ENCODE measurements around the gene ENTPD2. TPM values are rescaled to one million over a fixed set of nuclear protein-coding genes. Genes with fewer than 3 reads are reported as not detected.
A peak's percentile ranks its signal among the peaks of the same experiment; 100 is the strongest.

The ENTPD2 gene
- total RNA-seq, 1 experiment from 2014 or later = not detected

GRCh38 chr9:137054932-137055384 is 1.1 kb upstream of the ENTPD2 start:
- Histone ChIP-seq H3K9me3 (ENCODE audit: low read length) (no peaks in the 10 kb centered on the region), H2AFZ (ENCODE audit: low read length) (no peak overlapping the region), H3K79me2 (ENCODE audit: low read length) (no peaks in the 10 kb centered on the region), H4K20me1 (ENCODE audit: insufficient read depth, low read depth, low read length) (0 out of 2 replicates have a peak, but pooled peaks cover 3% of the 10 kb centered on the region), H3K36me3 (ENCODE audit: insufficient read depth, low read length) (no peaks in the 10 kb centered on the region), H3K4me1 (ENCODE audit: low read length) (no peaks in the 10 kb centered on the region), H3K9ac (ENCODE audit: low read length) (no peak overlapping the region), H3K9me2 (replicated peaks; ENCODE audit: insufficient read depth, low read length) (no peaks in the 10 kb centered on the region), H3K4me3 (ENCODE audit: low read length) (no peak overlapping the region), H3K27ac (ENCODE audit: low read length) (no peak overlapping the region), H3K4me2 (ENCODE audit: low read depth, low read length, poor library complexity, severe bottlenecking) (no peak overlapping the region), H3K27me3 (ENCODE audit: low read length) (no peaks in the 10 kb centered on the region)
- no peak for DNase-seq

- no peak overlapping the region for H3K27ac ChIP-seq (ENCODE audit: low read length)
- H4K20me1 ChIP-seq (ENCODE audit: insufficient read depth, low read depth, low read length) = 0 out of 2 replicates have a peak, but pooled peaks cover 3% of the 10 kb centered on the region
- DNase-seq = no peak
- no peaks in the 10 kb centered on the region for H3K9me2 ChIP-seq (replicated peaks; ENCODE audit: insufficient read depth, low read length)
- H3K79me2 ChIP-seq (ENCODE audit: low read length) = no peaks in the 10 kb centered on the region
- H3K4me1 ChIP-seq (ENCODE audit: low read length) = no peaks in the 10 kb centered on the region
- H3K36me3 ChIP-seq (ENCODE audit: insufficient read depth, low read length) = no peaks in the 10 kb centered on the region
- no peak overlapping the region for H3K4me3 ChIP-seq (ENCODE audit: low read length)
- no peak overlapping the region for H3K4me2 ChIP-seq (ENCODE audit: low read depth, low read length, poor library complexity, severe bottlenecking)
- no peaks in the 10 kb centered on the region for H3K9me3 ChIP-seq (ENCODE audit: low read length)
- H3K27me3 ChIP-seq (ENCODE audit: low read length) = no peaks in the 10 kb centered on the region
- H2AFZ ChIP-seq (ENCODE audit: low read length) = no peak overlapping the region
- H3K9ac ChIP-seq (ENCODE audit: low read length) = no peak overlapping the region
Measured at GRCh38 chr9:137052998-137053943, 590 bp downstream of the ENTPD2 start.

GRCh38 chr9:137052293-137052692 is 1.6 kb downstream of the ENTPD2 start:
- Histone ChIP-seq H3K9me2 (replicated peaks; ENCODE audit: insufficient read depth, low read length) (no peaks in the 10 kb centered on the region), H3K4me3 (ENCODE audit: low read length) (no peak overlapping the region), H3K4me1 (ENCODE audit: low read length) (no peaks in the 10 kb centered on the region), H4K20me1 (ENCODE audit: insufficient read depth, low read depth, low read length) (0 out of 2 replicates have a peak, but pooled peaks cover 3% of the 10 kb centered on the region), H2AFZ (ENCODE audit: low read length) (no peak overlapping the region), H3K36me3 (ENCODE audit: insufficient read depth, low read length) (no peaks in the 10 kb centered on the region), H3K9ac (ENCODE audit: low read length) (no peak overlapping the region), H3K27ac (ENCODE audit: low read length) (no peak overlapping the region), H3K27me3 (ENCODE audit: low read length) (no peaks in the 10 kb centered on the region), H3K9me3 (ENCODE audit: low read length) (no peaks in the 10 kb centered on the region), H3K4me2 (ENCODE audit: low read depth, low read length, poor library complexity, severe bottlenecking) (no peak overlapping the region), H3K79me2 (ENCODE audit: low read length) (no peaks in the 10 kb centered on the region)
- DNase-seq = no peak

- H3K79me2 ChIP-seq (ENCODE audit: low read length) = no peaks in the 10 kb centered on the region
- no peaks in the 10 kb centered on the region for H3K27me3 ChIP-seq (ENCODE audit: low read length)
- H3K27ac ChIP-seq (ENCODE audit: low read length) = no peak overlapping the region
- no peak overlapping the region for H3K4me3 ChIP-seq (ENCODE audit: low read length)
- H3K36me3 ChIP-seq (ENCODE audit: insufficient read depth, low read length) = no peaks in the 10 kb centered on the region
- H2AFZ ChIP-seq (ENCODE audit: low read length) = no peak overlapping the region
- H3K9me3 ChIP-seq (ENCODE audit: low read length) = no peaks in the 10 kb centered on the region
- no peaks in the 10 kb centered on the region for H3K4me1 ChIP-seq (ENCODE audit: low read length)
- H3K4me2 ChIP-seq (ENCODE audit: low read depth, low read length, poor library complexity, severe bottlenecking) = no peak overlapping the region
- DNase-seq = no peak
- H3K9ac ChIP-seq (ENCODE audit: low read length) = no peak overlapping the region
- no peaks in the 10 kb centered on the region for H3K9me2 ChIP-seq (replicated peaks; ENCODE audit: insufficient read depth, low read length)
- 0 out of 2 replicates have a peak, but pooled peaks cover 3% of the 10 kb centered on the region for H4K20me1 ChIP-seq (ENCODE audit: insufficient read depth, low read depth, low read length)
Measured at GRCh38 chr9:137051145-137051724, 2.6 kb downstream of the ENTPD2 start.

- Histone ChIP-seq H3K27me3 (ENCODE audit: low read length) (no peaks in the 10 kb centered on the region), H3K4me1 (ENCODE audit: low read length) (no peaks in the 10 kb centered on the region), H3K4me2 (ENCODE audit: low read depth, low read length, poor library complexity, severe bottlenecking) (no peak overlapping the region), H2AFZ (ENCODE audit: low read length) (no peak overlapping the region), H3K9me3 (ENCODE audit: low read length) (no peaks in the 10 kb centered on the region), H3K27ac (ENCODE audit: low read length) (no peak overlapping the region), H3K4me3 (ENCODE audit: low read length) (no peak overlapping the region), H3K9me2 (replicated peaks; ENCODE audit: insufficient read depth, low read length) (no peaks in the 10 kb centered on the region), H4K20me1 (ENCODE audit: insufficient read depth, low read depth, low read length) (0 out of 2 replicates have a peak, but pooled peaks cover 3% of the 10 kb centered on the region), H3K79me2 (ENCODE audit: low read length) (no peaks in the 10 kb centered on the region), H3K9ac (ENCODE audit: low read length) (no peak overlapping the region), H3K36me3 (ENCODE audit: insufficient read depth, low read length) (no peaks in the 10 kb centered on the region)
- DNase-seq = no peak
Measured at GRCh38 chr9:137050570-137050969, 3.3 kb downstream of the ENTPD2 start.

GRCh38 chr9:137049544-137050449 is 4.1 kb downstream of the ENTPD2 start:
- Histone ChIP-seq H3K4me2 (ENCODE audit: low read depth, low read length, poor library complexity, severe bottlenecking) (no peak overlapping the region), H3K9ac (ENCODE audit: low read length) (no peak overlapping the region), H3K36me3 (ENCODE audit: insufficient read depth, low read length) (no peaks in the 10 kb centered on the region), H3K9me2 (replicated peaks; ENCODE audit: insufficient read depth, low read length) (no peaks in the 10 kb centered on the region), H3K4me1 (ENCODE audit: low read length) (no peaks in the 10 kb centered on the region), H2AFZ (ENCODE audit: low read length) (no peak overlapping the region), H3K79me2 (ENCODE audit: low read length) (no peaks in the 10 kb centered on the region), H3K27ac (ENCODE audit: low read length) (no peak overlapping the region), H4K20me1 (ENCODE audit: insufficient read depth, low read depth, low read length) (0 out of 2 replicates have a peak, but pooled peaks cover 3% of the 10 kb centered on the region), H3K9me3 (ENCODE audit: low read length) (no peaks in the 10 kb centered on the region), H3K4me3 (ENCODE audit: low read length) (no peak overlapping the region), H3K27me3 (ENCODE audit: low read length) (no peaks in the 10 kb centered on the region)
- peak; percentile 87 for DNase-seq

GRCh38 chr9:137048655-137049543 is 5.0 kb downstream of the ENTPD2 start:
- no peaks in the 10 kb centered on the region for H3K9me2 ChIP-seq (replicated peaks; ENCODE audit: insufficient read depth, low read length)
- 0 out of 2 replicates have a peak, but pooled peaks cover 3% of the 10 kb centered on the region for H4K20me1 ChIP-seq (ENCODE audit: insufficient read depth, low read depth, low read length)
- H3K9me3 ChIP-seq (ENCODE audit: low read length) = no peaks in the 10 kb centered on the region
- H3K4me2 ChIP-seq (ENCODE audit: low read depth, low read length, poor library complexity, severe bottlenecking) = no peak overlapping the region
- no peaks in the 10 kb centered on the region for H3K79me2 ChIP-seq (ENCODE audit: low read length)
- no peak overlapping the region for H3K27ac ChIP-seq (ENCODE audit: low read length)
- no peaks in the 10 kb centered on the region for H3K27me3 ChIP-seq (ENCODE audit: low read length)
- H3K9ac ChIP-seq (ENCODE audit: low read length) = no peak overlapping the region
- no peaks in the 10 kb centered on the region for H3K36me3 ChIP-seq (ENCODE audit: insufficient read depth, low read length)
- H3K4me1 ChIP-seq (ENCODE audit: low read length) = no peaks in the 10 kb centered on the region
- no peak for DNase-seq
- no peak overlapping the region for H2AFZ ChIP-seq (ENCODE audit: low read length)
- no peak overlapping the region for H3K4me3 ChIP-seq (ENCODE audit: low read length)
